IgD-negative memory B cell (primary cell): ENCODE data around the gene DHX34. TPM values are rescaled to one million over a fixed set of nuclear protein-coding genes. Genes with fewer than 3 reads are reported as not detected.

Experiments used
- H3K27ac Mint-ChIP-seq, 3 donors: one replicate each; pipeline ENCODE4 v1.8.0; 2020 to 2022; ENCODE audit warnings: mild to moderate bottlenecking in 3 of 3, mixed read lengths in 3 of 3, moderate library complexity in 1 of 3
- H3K27me3 Mint-ChIP-seq: one replicate; pipeline ENCODE4 v1.8.0; 2021; ENCODE audit warnings: mixed read lengths
- H3K36me3 Mint-ChIP-seq: one replicate; pipeline ENCODE4 v1.8.0; 2020; ENCODE audit warnings: mild to moderate bottlenecking, mixed read lengths
- H3K4me1 Mint-ChIP-seq, 3 donors: one replicate each; pipeline ENCODE4 v1.8.0; 2020 to 2022; ENCODE audit warnings: mixed read lengths in 3 of 3, mild to moderate bottlenecking in 1 of 3
- H3K4me3 Mint-ChIP-seq, 4 donors: one replicate each; pipeline ENCODE4 v1.8.0; 2020 to 2022; ENCODE audit warnings: mild to moderate bottlenecking in 4 of 4, mixed read lengths in 4 of 4, moderate library complexity in 3 of 4
- H3K9me3 Mint-ChIP-seq, 3 donors: one replicate each; pipeline ENCODE4 v1.8.0; 2020 to 2021; ENCODE audit warnings: mixed read lengths in 3 of 3, mild to moderate bottlenecking in 1 of 3
- polyA plus RNA-seq: library from polyadenylated mRNA; unstranded; fragments of 300-500 nt; fragmentation: Illumina TruSeq; gene quantifications from one replicate; pipeline ENCODE4 v1.2.3, GENCODE V29; 2021

Gene DHX34
- polyA plus RNA-seq, 1 donor from 2014 or later: 13.3 TPM

DNA sequence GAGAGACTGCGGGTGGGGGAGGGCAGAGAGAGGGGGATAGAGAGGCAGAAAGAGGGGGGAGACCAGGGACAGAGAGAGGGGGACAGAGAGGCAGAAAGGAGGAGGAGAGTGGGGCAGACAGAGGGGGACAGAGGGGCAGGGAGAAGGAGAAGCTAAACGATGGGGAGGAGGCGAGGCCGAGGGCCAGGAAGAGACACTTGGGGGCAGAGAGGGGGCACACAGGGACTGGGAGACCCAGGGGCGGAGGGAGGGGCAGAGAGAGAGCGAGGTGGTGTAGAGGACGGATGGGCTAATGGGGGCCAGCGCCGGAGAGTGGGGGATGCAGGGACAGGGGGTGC lies 69.5 kb downstream of the DHX34 start:
- Mint-ChIP-seq H3K4me3 (peak overlapping the region in 1 of 4 donors; percentile 58), H3K9me3 (no peaks in the 10 kb centered on the region), H3K36me3 (peaks cover 2% of the 10 kb centered on the region), H3K4me1 (peaks cover 6 to 23% (median 7%) of the 10 kb centered on the region in 3 donors), H3K27ac (no peak overlapping the region), H3K27me3 (peaks cover 60% of the 10 kb centered on the region)

GRCh38 chr19:47419030-47419783 lies 70.1 kb downstream of the DHX34 start, which contains the start of gene MEIS3:
MEIS3 (minus strand) TSS chr19:47419527; CDS start chr19:47419081, 446 bp downstream.
- Mint-ChIP-seq H3K4me3 (peak within 1 kb of the TSS in 1 of 4 donors; percentile 58), H3K27ac (no peak within 1 kb of the TSS), H3K4me1 (peaks cover 6 to 22% (median 7%) of the 10 kb centered on the region in 3 donors), H3K9me3 (no peaks in the 10 kb centered on the region), H3K36me3 (peaks cover 2% of the 10 kb centered on the region), H3K27me3 (peaks cover 64% of the 10 kb centered on the region)

GRCh38 chr19:47419789-47420188 lies 70.7 kb downstream of the DHX34 start:
- H3K36me3 Mint-ChIP-seq: peaks cover 2% of the 10 kb centered on the region
- H3K4me1 Mint-ChIP-seq: peaks cover 6 to 20% (median 7%) of the 10 kb centered on the region in 3 donors
- H3K27me3 Mint-ChIP-seq: peaks cover 66% of the 10 kb centered on the region
- no peak overlapping the region for H3K27ac Mint-ChIP-seq
- no peaks in the 10 kb centered on the region for H3K9me3 Mint-ChIP-seq
- H3K4me3 Mint-ChIP-seq: no peak overlapping the region

GRCh38 chr19:47421244-47421786 lies 72.2 kb downstream of the DHX34 start:
- Mint-ChIP-seq H3K4me3 (no peak overlapping the region), H3K4me1 (peaks cover 6 to 20% (median 7%) of the 10 kb centered on the region in 3 donors), H3K36me3 (peaks cover 2% of the 10 kb centered on the region), H3K27me3 (peaks cover 71% of the 10 kb centered on the region), H3K9me3 (no peaks in the 10 kb centered on the region), H3K27ac (no peak overlapping the region)

GRCh38 chr19:47421844-47422395 lies 72.8 kb downstream of the DHX34 start:
- no peak overlapping the region for H3K27ac Mint-ChIP-seq
- H3K27me3 Mint-ChIP-seq: peaks cover 65% of the 10 kb centered on the region
- H3K4me3 Mint-ChIP-seq: no peak overlapping the region
- H3K9me3 Mint-ChIP-seq: no peaks in the 10 kb centered on the region
- H3K36me3 Mint-ChIP-seq: peaks cover 2% of the 10 kb centered on the region
- peaks cover 6 to 20% (median 7%) of the 10 kb centered on the region in 3 donors for H3K4me1 Mint-ChIP-seq

DNA sequence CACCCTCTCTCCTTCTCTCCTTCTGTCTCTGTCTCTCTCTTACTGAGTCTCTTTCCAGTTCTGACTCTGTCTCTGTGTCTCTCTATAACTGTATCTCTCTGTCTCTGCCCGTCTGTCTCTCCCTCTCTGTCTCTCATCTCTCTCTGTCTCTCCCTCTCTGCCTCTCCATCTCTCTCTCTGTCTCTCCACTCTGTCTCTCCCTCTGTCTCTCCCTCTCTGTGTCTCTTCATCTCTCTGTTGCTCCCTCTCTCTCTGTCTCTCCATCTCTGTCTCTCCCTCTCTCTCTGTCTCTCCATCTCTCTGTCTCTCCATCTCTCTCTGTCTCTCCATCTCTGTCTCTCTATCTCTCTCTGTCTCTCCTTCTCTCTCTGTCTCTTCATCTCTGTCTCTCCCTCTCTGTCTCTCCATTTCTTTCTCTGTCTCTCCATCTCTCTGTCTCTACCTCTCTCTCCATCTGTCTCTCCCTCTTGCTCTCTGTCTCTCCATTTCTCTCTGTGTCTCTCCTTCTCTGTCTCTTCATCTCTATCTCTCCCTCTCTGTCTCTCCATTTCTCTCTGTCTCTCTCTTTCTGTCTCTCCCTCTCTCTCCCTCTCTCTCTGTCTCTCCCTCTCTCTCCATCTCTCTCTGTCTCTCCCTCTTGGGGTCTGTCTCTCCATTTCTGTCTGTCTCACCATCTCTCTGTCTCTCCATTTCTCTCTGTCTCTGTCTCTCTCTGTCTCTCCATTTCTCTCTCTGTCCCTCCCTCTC lies 73.5 kb downstream of the DHX34 start:
- H3K27ac Mint-ChIP-seq: peak overlapping the region in 1 of 3 donors; percentile 58
- no peak overlapping the region for H3K4me3 Mint-ChIP-seq
- peaks cover 60% of the 10 kb centered on the region for H3K27me3 Mint-ChIP-seq
- H3K4me1 Mint-ChIP-seq: peaks cover 3 to 22% (median 8%) of the 10 kb centered on the region in 3 donors
- peaks cover 2% of the 10 kb centered on the region for H3K36me3 Mint-ChIP-seq
- H3K9me3 Mint-ChIP-seq: no peaks in the 10 kb centered on the region

GRCh38 chr19:47423203-47423882 lies 74.2 kb downstream of the DHX34 start:
- Mint-ChIP-seq H3K9me3 (no peaks in the 10 kb centered on the region), H3K4me1 (peaks cover 0 to 20% (median 5%) of the 10 kb centered on the region in 3 donors), H3K27ac (no peak overlapping the region), H3K27me3 (peaks cover 52% of the 10 kb centered on the region), H3K4me3 (no peak overlapping the region), H3K36me3 (peaks cover 2% of the 10 kb centered on the region)

DNA sequence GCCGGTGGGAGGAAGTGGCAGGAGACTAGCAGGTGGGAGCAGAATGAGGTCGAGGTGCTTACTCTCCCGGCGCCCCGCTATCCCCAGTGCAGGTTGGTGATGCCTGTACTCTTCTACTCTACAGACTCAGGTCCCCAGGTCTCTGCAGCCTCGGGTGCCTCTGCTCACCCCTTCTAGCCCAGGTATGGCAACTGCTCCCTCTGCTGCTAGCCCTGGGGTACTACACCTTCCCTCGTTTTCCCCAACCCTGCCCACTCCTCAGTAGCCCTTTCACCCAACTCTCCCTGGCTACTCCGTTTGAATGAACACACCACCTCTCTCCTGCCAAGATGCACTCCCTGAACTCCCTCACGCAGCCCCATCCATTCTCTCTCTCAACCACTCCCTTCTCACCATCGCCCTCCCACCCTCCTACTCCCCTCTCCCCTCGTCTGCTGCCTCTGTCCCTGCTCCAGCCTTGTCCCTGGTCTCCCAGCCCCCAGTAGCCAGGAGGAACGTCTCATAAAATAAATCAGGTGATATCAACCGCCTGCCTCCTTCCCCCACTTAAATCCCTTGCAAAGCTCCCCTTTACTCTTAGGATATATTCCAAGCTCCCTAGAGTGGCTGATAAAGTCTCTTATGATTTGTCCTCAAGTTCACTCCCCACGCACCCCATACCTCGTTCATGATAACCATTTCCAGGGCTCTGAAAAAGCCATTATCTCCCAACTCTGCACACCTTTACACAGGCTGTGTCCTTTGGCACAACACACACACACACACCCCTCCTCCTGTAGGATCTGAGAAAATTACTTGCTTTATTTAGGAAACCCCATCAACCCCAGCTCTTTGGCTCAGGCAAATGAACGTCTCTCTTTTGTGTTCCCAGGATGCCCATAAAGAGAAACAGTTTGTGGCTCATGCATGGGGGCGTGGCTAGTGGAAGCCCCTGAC lies 78.4 kb downstream of the DHX34 start:
- Mint-ChIP-seq H3K27ac (peak overlapping the region in 2 of 3 donors; percentile 67 to 87), H3K4me3 (no peak overlapping the region), H3K27me3 (peaks cover 56% of the 10 kb centered on the region), H3K36me3 (no peaks in the 10 kb centered on the region), H3K9me3 (no peaks in the 10 kb centered on the region), H3K4me1 (peaks cover 0 to 8% (median 3%) of the 10 kb centered on the region in 3 donors)

GRCh38 chr19:47428177-47428894 lies 79.2 kb downstream of the DHX34 start:
- Mint-ChIP-seq H3K9me3 (no peaks in the 10 kb centered on the region), H3K27me3 (peaks cover 50% of the 10 kb centered on the region), H3K4me1 (peaks cover 0 to 3% (median 3%) of the 10 kb centered on the region in 3 donors), H3K36me3 (no peaks in the 10 kb centered on the region), H3K4me3 (no peak overlapping the region), H3K27ac (no peak overlapping the region)

GRCh38 chr19:47429140-47429793 lies 80.2 kb downstream of the DHX34 start:
- Mint-ChIP-seq H3K27me3 (peaks cover 43% of the 10 kb centered on the region), H3K4me3 (no peak overlapping the region), H3K27ac (no peak overlapping the region), H3K36me3 (no peaks in the 10 kb centered on the region), H3K4me1 (peaks cover 0 to 3% (median 3%) of the 10 kb centered on the region in 3 donors), H3K9me3 (no peaks in the 10 kb centered on the region)

DNA sequence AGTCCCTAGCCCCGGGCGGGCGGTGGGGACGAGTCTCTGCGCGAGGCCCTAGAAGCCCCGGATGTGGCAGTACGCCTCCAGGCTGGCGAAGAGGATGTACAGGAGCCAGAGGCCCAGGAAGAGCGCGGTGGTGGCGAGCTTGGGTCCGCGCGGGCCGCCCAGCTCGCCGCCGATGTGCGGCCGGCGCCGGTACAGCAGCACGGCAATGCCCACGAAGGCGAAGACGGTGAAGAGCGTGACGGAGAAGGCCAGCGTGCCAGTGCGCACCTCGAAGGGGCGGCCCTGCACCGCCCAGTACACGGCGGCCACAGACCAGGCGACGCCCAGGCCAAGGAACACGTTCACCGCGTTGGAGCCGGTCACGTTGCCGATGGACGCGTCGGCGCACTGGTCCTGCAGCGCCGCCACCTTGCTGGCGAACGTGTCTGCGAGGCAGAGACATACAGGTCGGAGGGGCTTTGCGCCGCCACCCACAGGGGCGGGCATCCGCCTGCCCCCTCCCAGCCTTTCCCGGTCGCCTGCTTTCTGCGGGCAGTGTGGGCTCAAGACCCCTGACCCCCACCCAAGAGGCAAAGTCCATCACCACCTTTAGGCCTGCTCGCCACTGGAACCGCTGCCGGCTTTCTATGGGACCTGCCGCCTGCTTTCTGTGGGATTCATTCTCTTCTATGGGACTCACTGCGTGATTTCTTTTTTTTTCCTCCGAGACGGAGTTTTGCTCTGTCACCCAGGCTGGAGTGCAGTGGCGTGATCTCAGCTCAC lies 81.1 kb downstream of the DHX34 start:
- H3K36me3 Mint-ChIP-seq: no peaks in the 10 kb centered on the region
- H3K4me3 Mint-ChIP-seq: peak overlapping the region in 2 of 4 donors; percentile 65
- peaks cover 0 to 4% (median 3%) of the 10 kb centered on the region in 3 donors for H3K4me1 Mint-ChIP-seq
- no peak overlapping the region for H3K27ac Mint-ChIP-seq
- no peaks in the 10 kb centered on the region for H3K9me3 Mint-ChIP-seq
- peaks cover 37% of the 10 kb centered on the region for H3K27me3 Mint-ChIP-seq

DNA sequence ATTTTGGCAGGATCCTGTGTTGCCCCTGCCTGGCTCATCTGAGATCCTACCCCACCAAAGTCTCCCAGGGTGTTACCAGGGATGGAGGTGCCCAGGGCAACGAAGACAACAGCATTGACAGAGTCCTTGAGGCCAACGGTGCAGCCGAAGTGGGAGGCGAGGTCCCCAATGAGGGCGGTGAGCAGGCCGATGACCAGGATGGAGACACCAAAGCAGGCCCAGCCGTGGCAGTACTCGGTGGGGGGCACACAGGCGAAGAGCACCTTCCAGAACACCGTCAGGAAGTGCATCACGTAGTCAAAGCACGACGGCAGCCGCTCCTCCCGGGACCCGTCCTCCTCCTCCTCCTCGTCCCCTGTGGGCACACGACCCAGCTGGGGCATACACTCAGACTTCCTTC lies 83.0 kb downstream of the DHX34 start:
- no peaks in the 10 kb centered on the region for H3K9me3 Mint-ChIP-seq
- H3K4me3 Mint-ChIP-seq: no peak overlapping the region
- H3K27me3 Mint-ChIP-seq: peaks cover 44% of the 10 kb centered on the region
- peaks cover 3 to 4% (median 4%) of the 10 kb centered on the region in 3 donors for H3K4me1 Mint-ChIP-seq
- no peak overlapping the region for H3K27ac Mint-ChIP-seq
- no peaks in the 10 kb centered on the region for H3K36me3 Mint-ChIP-seq
